Astrocyte of the cerebellum (primary cell): ENCODE measurements around the gene SRSF7.
"Not testable (repeated sequence)": the region's sequence is repeated elsewhere in the genome, so short reads cannot be mapped to it uniquely, and the experiment has no call there.

Experiments used
- DNase-seq: peaks from one replicate; pipeline ENCODE4 v3.0.0-alpha.2; 2011; ENCODE audit warnings: low read depth
- H3K4me3 ChIP-seq: 2 replicates; pipeline ENCODE4 v1.5.1; 2011; ENCODE audit warnings: mild to moderate bottlenecking, low read depth, low read length, moderate library complexity
- in situ Hi-C: cut with HindIII; loops from 2 replicates; pipeline ENCODE4 v1.10.0; 2017; ENCODE audit warnings: low sequenced_read_pairs
- TF ChIP-seq, protein P1 (sequence below): IDR thresholded peaks from 2 replicates; pipeline ENCODE4 v1.5.1; 2012; ENCODE audit warnings: low read length, low read depth, moderate library complexity, mild to moderate bottlenecking; ENCODE audit errors: missing control alignments

Gene SRSF7

DNA sequence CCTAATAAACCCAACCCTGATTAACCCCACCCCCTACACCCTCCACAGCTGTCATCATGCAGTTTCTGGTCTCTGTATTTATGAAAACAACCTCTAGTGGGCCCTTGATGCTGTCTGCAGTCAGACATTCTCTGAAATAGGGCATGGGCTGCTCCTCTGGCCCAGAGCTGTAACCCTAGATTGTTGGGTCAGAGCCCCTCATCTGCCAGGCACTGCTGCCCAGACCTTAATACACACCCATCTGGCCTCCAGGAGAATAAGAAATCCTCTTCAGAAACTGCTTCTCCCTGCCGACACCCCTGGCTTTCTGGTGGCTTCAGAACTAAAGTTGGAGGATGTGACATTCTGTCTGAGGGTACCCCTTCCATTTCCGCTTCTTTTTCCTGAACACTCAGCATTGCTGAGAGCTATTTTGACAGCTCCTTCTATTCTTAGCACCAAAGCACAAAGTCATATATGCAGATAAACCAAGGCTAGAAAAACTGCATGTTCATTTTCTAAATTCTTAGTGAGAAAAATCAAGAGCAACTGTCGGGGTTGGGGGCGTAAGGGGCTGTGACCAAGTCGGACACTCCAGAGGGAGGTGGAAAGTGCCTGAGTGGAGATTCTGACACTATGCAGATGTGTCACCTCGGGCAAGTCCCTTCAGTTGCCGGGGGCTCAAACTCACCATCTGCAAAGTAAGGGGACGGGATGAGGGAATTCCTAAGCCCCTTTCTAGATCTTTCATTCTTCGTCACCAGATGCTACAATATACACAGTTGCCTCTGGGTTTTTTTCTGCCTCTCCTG, 28.7 kb downstream of the SRSF7 start:
- H3K4me3 ChIP-seq: no peak overlapping the region
- in situ Hi-C loops: no loop called here
- DNase-seq: no peak
- TF ChIP-seq, protein P1, sequence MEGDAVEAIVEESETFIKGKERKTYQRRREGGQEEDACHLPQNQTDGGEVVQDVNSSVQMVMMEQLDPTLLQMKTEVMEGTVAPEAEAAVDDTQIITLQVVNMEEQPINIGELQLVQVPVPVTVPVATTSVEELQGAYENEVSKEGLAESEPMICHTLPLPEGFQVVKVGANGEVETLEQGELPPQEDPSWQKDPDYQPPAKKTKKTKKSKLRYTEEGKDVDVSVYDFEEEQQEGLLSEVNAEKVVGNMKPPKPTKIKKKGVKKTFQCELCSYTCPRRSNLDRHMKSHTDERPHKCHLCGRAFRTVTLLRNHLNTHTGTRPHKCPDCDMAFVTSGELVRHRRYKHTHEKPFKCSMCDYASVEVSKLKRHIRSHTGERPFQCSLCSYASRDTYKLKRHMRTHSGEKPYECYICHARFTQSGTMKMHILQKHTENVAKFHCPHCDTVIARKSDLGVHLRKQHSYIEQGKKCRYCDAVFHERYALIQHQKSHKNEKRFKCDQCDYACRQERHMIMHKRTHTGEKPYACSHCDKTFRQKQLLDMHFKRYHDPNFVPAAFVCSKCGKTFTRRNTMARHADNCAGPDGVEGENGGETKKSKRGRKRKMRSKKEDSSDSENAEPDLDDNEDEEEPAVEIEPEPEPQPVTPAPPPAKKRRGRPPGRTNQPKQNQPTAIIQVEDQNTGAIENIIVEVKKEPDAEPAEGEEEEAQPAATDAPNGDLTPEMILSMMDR: no peak

DNA sequence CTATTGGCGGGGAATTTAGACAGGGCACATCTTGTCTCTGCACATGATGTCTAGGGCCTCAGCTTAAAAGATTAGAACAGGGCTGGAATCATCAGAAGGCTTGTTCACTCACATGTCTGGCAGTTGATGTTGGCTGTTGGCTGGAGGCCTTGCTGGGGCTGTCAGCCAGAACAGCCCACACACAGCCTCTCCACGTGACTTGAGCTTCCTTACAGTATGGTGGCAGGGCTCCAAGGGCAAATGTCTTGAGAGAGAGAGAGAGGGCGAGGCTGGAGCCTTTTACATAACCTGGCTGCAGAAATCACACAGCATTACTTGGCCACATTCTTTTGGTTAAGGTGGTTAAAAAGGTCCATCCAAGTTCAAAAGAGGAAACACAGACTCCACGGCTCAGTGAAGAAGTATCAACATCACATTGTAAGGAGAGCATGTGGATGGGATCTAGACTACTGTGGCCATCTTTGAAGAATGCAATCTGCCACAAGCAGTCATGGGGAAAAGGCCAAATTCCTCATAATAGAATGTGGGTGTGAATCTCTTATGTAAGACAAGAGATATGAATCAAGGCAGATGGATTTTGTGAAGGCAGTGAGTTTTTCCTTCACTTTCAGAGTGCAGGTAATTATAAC, 30.4 kb downstream of the SRSF7 start:
- in situ Hi-C loops: no loop called here
- H3K4me3 ChIP-seq: no peak overlapping the region
- TF ChIP-seq, protein P1: no peak
- peak; percentile 99 for DNase-seq

DNA sequence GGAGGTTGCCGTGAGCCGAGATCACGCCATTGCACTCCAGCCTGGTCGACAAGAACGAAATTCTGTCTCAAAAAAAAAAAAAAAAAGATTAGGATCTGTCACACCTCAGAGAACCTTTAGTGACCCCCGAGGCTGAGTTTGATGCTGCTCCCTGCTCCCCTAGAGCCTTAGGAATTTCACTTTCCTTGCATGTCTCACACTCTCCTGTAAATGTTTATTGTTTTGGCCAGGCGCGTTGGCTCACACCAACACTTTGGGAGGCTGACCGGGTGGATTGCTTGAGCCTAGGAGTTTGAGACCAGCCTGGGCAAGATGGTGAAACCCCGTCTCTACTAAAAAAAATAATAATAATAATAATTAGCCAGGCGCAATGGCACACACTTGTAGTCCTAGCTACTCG, 31.5 kb downstream of the SRSF7 start:
- in situ Hi-C loops: no loop called here
- no peak for DNase-seq
- TF ChIP-seq, protein P1: no peak

DNA sequence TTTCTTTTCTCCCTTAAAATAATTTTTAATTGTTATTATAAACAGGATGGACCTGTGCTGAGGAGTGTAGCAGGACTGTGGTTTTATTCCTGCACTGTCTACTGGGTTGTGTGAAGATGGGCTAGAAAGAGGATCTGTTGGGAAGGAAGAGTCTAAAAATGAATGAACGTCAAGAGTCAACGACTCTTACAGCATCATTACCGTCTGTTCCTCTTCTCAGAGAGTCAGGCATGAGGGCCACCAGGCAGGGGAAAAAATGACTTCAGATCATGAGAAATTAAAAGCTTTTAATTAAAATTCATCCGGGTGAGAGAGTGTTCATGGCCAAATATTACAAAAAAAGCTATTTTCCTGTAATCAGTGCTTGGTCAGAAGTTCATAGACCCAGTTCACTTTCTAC, 32.6 kb downstream of the SRSF7 start:
- in situ Hi-C loops: no loop called here
- no peak overlapping the region for H3K4me3 ChIP-seq
- TF ChIP-seq, protein P1: no peak
- no peak for DNase-seq

More for the DNA sequence above, 31.5 kb downstream of the SRSF7 start:
- no peak overlapping the region for H3K4me3 ChIP-seq

DNA sequence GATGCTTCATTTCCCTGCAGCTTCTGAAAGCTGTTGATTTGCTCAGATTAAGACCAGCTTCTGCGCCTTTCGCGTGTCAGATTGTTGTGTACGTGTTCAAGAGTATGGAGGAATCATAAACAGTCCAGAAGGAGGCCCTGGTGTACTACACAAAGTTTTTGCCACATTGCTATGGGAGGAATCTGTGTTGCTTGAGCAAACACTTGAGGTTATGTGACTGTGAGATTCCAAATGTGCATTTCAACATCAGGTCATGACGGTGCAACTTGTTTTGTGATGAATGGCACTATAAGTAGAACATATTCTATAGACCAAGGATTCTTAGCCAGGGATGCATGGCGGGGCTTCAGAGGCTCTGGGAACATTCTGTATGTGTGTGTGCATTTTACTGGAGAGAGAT, 35.0 kb downstream of the SRSF7 start:
- DNase-seq: no peak
- no peak overlapping the region for H3K4me3 ChIP-seq
- in situ Hi-C loops: no loop called here
- TF ChIP-seq, protein P1: no peak

DNA sequence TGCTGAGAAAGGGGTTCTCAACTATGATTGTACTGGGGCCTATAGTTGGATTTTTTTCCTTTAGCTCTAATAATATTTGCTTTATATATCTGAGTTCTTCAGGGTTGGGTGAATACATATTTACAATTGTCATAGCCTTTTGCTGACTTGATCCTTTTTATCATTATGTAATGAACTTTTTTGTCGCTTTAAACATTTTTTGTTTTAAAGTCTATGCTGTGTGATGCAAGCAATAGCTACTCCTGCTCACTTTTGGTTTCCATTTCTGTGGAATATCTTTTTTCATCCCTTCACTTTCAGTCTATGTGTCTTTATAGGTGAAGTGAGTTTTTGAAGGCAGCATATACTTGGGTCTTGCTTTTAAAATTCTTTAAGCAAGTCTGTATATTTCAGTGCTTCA, 36.2 kb downstream of the SRSF7 start:
- in situ Hi-C loops, H3K4me3 ChIP-seq, DNase-seq: not testable (repeated sequence)

DNA sequence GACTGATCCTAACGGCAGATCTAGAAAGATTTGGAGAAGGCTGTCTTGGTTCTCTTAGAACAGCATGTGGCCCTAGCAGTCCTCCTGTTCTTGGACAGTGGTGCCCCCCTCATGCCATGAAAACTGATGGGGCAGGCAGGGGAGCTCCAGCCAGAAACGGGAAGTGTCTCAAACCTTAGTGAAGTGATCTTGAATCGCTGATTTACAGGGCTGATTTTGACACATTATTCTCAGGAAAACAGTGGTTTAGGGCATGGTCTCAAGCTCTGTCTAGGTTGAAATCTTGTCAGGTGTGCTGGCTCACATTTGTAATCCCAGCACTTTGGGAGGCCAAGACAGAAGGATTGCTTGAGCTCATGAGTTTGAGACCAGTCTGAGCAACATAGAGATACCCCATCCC, 37.8 kb downstream of the SRSF7 start:
- no peak for DNase-seq
- TF ChIP-seq, protein P1: no peak
- H3K4me3 ChIP-seq: no peak overlapping the region
- in situ Hi-C loops: no loop called here
